Lung (tissue), 16 donors: Measurements from ENCODE around the gene NAB2. TPM values are rescaled to one million over a fixed set of nuclear protein-coding genes. Genes with fewer than 3 reads are reported as not detected.
A peak's percentile ranks its signal among the peaks of the same experiment; 100 is the strongest.

Experiments
- ATAC-seq: fragments of 200-7000 bp; cut with Tn5 transposase; one replicate; pipeline ENCODE4 v1.9.1; 2020; ENCODE audit warnings: moderate number of reproducible peaks; ENCODE audit not compliant: insufficient read depth, low FRiP score
- DNase-seq, 3 donors: peaks; one replicate each; pipeline ENCODE4 v3.0.0-alpha.2; 2013 to 2017
- H3K27ac ChIP-seq, 2 donors: one replicate each; pipeline ENCODE4 v1.5.1; 2013; ENCODE audit warnings: mild to moderate bottlenecking in 2 of 2, moderate library complexity in 2 of 2, control low read depth in 1 of 2, inconsistent platforms in 1 of 2, low read depth in 1 of 2, low read length in 1 of 2
- H3K27me3 ChIP-seq, 3 donors: one replicate each; pipeline ENCODE4 v1.5.1; 2013; ENCODE audit warnings: low read length in 2 of 3; ENCODE audit not compliant: control insufficient read depth in 3 of 3, insufficient read depth in 3 of 3
- H3K36me3 ChIP-seq, 4 donors: one replicate each; pipeline ENCODE4 v1.5.1; 2013; ENCODE audit warnings: low read length in 4 of 4, mild to moderate bottlenecking in 1 of 4, moderate library complexity in 1 of 4; ENCODE audit not compliant: control insufficient read depth in 4 of 4, insufficient read depth in 4 of 4
- H3K4me1 ChIP-seq, 5 donors: one replicate each; pipeline ENCODE4 v1.5.1; 2013; ENCODE audit warnings: low read length in 5 of 5, mild to moderate bottlenecking in 2 of 5, moderate library complexity in 1 of 5; ENCODE audit not compliant: control insufficient read depth in 5 of 5, insufficient read depth in 5 of 5
- H3K4me3 ChIP-seq: one replicate; pipeline ENCODE4 v1.5.1; 2013; ENCODE audit warnings: mild to moderate bottlenecking, control low read depth, moderate library complexity
- H3K9ac ChIP-seq, 2 donors: one replicate each; pipeline ENCODE4 v1.5.1; 2013; ENCODE audit warnings: low read length in 2 of 2, control low read depth in 1 of 2; ENCODE audit not compliant: insufficient read depth in 1 of 2
- H3K9me3 ChIP-seq, 4 donors: one replicate each; pipeline ENCODE4 v1.5.1; 2013; ENCODE audit warnings: low read length in 3 of 4, mild to moderate bottlenecking in 1 of 4, moderate library complexity in 1 of 4; ENCODE audit not compliant: control insufficient read depth in 4 of 4, insufficient read depth in 3 of 4
- CTCF ChIP-seq: IDR thresholded peaks from 2 replicates; pipeline ENCODE4 v1.5.1; 2012; ENCODE audit warnings: mild to moderate bottlenecking; ENCODE audit errors: control extremely low read depth, extremely low read depth
- WGBS, 2 donors: extraction: QIAGEN DNeasy Blood & Tissue Kit; methylation state at CpG; one replicate each; pipeline ENCODE4 v1.1.7; 2013; 5-methylcytosine and 5-hydroxymethylcytosine counted together
- long read RNA-seq, 5 donors: transcript quantifications; one replicate each; lab custom pipeline, GENCODE V29; 2026
- polyA plus RNA-seq, 2 donors: library from polyadenylated mRNA; stranded (reverse); fragments of 200-250 nt; gene quantifications; one replicate each; pipeline ENCODE4 v1.2.1, GENCODE V29; 2013
- total RNA-seq, 2 donors: library from RNA; depleted of rRNA in 1 of 2; stranded (reverse); fragments of >200 nt in 1 of 2; gene quantifications; one replicate each; pipeline ENCODE4 v1.2.1, GENCODE V29; 2014 to 2021
- donor health status: control.
- donor health status: control.
- donor health status: Bipolar disorder and iron deficiency.
- donor health status: healthy.
- donor health status: DM: yes; HTN: yes; CAD: no.

Gene NAB2
- total RNA-seq (10 to 100 TPM; 45.2 to 51.3 TPM), polyA plus RNA-seq (10 to 100 TPM; 16.7 to 32.5 TPM)
- long read RNA-seq, donor 1, partial matches to known transcripts = 57 of 67 reads
- long read RNA-seq, donor 1, other reads (novel, unspliced or antisense) = 8 of 67 reads
- long read RNA-seq, donor 2, partial matches to known transcripts = 28 of 29 reads
- long read RNA-seq, donor 2, other reads (novel, unspliced or antisense) = 0 of 29 reads
- long read RNA-seq, donor 3, partial matches to known transcripts = 30 of 39 reads
- long read RNA-seq, donor 3, other reads (novel, unspliced or antisense) = 6 of 39 reads
- long read RNA-seq, donor 4, partial matches to known transcripts = 13 of 15 reads
- long read RNA-seq, donor 4, other reads (novel, unspliced or antisense) = 0 of 15 reads
- long read RNA-seq, donor 5, partial matches to known transcripts = 60 of 80 reads
- long read RNA-seq, donor 5, other reads (novel, unspliced or antisense) = 17 of 80 reads

DNA sequence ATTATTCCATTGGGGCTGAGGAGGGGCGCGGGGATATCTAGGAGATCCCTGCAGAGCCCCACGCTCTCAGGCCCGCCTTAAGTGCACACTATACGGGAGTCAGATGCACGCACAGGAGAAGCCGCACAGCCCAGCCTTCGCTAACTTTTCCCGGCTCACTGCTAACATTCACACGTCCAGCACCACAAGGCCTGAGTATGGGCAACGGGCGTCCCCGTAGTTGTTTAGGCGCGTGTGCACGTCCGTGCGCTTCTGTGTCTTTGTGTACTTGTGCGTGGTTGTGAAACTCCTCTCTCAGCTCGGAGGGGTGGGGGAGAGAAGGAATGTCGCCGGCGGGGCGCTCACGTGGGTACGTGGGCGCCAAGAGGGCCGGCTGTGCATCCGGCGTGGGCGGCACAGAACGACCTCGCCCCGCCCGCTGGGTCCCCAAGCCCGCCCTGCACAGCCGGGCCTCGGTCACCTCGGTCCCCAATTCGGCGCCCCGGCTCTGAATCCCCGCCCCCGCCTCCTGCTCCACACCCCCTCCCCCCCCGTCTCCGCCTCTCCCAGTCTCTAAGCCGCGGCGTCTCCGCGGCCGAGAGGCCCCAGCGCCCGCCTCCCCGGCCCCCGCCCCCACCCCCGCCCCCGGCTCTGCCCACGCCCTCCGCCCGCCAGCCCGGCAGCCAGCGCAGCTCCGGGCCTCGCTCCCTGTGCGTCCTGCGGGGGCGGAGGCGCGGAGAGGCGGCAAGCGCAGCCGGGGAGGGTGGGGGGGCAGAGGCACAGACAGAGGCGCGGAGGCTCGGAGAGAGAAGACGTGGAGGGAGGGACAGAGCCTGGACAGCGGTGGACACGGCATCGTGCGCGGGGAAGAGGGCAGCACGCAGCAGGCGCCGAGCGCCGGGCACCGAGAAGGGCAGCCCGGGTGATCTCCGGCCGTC, at the start of gene NAB2:
TSS of gene NAB2 (plus strand) at position 761 of the 917 bp plus-strand sequence. CDS start 158 bp downstream, outside the sequence.
- ATAC-seq (peak; percentile 70), DNase-seq (peak; percentile 98 to 99 (median 99))
- Histone ChIP-seq H3K9me3 (no peaks in the 10 kb centered on the region), H3K4me3 (peak within 1 kb of the TSS; percentile 80), H3K4me1 (peaks cover 0 to 57% (median 16%) of the 10 kb centered on the region in 5 donors), H3K9ac (peak within 1 kb of the TSS; percentile 58 to 78), H3K27ac (peak within 1 kb of the TSS; percentile 99), H3K36me3 (peaks cover 6 to 26% (median 13%) of the 10 kb centered on the region in 4 donors), H3K27me3 (no peaks in the 10 kb centered on the region)
- TF ChIP-seq CTCF = no peak
- 0 to 1% methylated on average over 63 to 91 of the region's 91 CpGs for WGBS, 2 donors

GRCh38 chr12:57040211-57040610, 48.7 kb upstream of the NAB2 start:
- no peak for DNase-seq
- Histone ChIP-seq H3K4me3 (no peak overlapping the region), H3K9me3 (no peaks in the 10 kb centered on the region), H3K9ac (no peak overlapping the region), H3K27me3 (no peaks in the 10 kb centered on the region), H3K27ac (no peak overlapping the region), H3K4me1 (no peaks in the 10 kb centered on the region), H3K36me3 (no peaks in the 10 kb centered on the region)
- no peak for ATAC-seq
- 91 to 94% methylated on average over 4 of the region's 4 CpGs for WGBS, 2 donors
- no peak for TF ChIP-seq CTCF

- Histone ChIP-seq H3K9ac (no peak overlapping the region), H3K36me3 (no peaks in the 10 kb centered on the region), H3K27me3 (no peaks in the 10 kb centered on the region), H3K9me3 (no peaks in the 10 kb centered on the region), H3K27ac (no peak overlapping the region), H3K4me3 (no peak overlapping the region), H3K4me1 (no peaks in the 10 kb centered on the region)
- no peak for ATAC-seq
- no peak for DNase-seq
- WGBS, 2 donors = 48 to 58% methylated on average over 2 of the region's 2 CpGs
- TF ChIP-seq CTCF = no peak
These were observed 48.2 kb upstream of the NAB2 start for GRCh38 chr12:57040750-57041149.
